Aorta (tissue), 5 donors: Measurements from ENCODE around the gene TNFRSF13B. TPM values are rescaled to one million over a fixed set of nuclear protein-coding genes. Genes with fewer than 3 reads are reported as not detected.

Experiments
- ATAC-seq: fragments of 200-7000 bp; cut with Tn5 transposase; one replicate; pipeline ENCODE4 v1.9.1; 2022; ENCODE audit warnings: moderate library complexity; ENCODE audit not compliant: low FRiP score
- DNase-seq, 2 donors: peaks; one replicate each; pipeline ENCODE4 v3.0.0-alpha.2; 2020
- H3K27ac ChIP-seq, 2 donors: one replicate each; pipeline ENCODE4 v1.5.1; 2013; ENCODE audit warnings: low read length in 2 of 2, mild to moderate bottlenecking in 2 of 2, moderate library complexity in 2 of 2, control low read depth in 1 of 2, inconsistent platforms in 1 of 2, low read depth in 1 of 2
- H3K27me3 ChIP-seq, 2 donors: one replicate each; pipeline ENCODE4 v1.6.1; 2013; ENCODE audit warnings: control low read depth in 1 of 2, low read length in 1 of 2, mild to moderate bottlenecking in 1 of 2, moderate library complexity in 1 of 2; ENCODE audit not compliant: insufficient read depth in 2 of 2, control insufficient read depth in 1 of 2
- H3K36me3 ChIP-seq, 2 donors: one replicate each; pipeline ENCODE4 v1.6.1; 2013; ENCODE audit warnings: control low read depth in 1 of 2, low read length in 1 of 2, mild to moderate bottlenecking in 1 of 2; ENCODE audit not compliant: insufficient read depth in 2 of 2, control insufficient read depth in 1 of 2
- H3K4me1 ChIP-seq, 2 donors: one replicate each; pipeline ENCODE4 v1.6.1; 2013; ENCODE audit warnings: low read length in 2 of 2, control low read depth in 1 of 2, mild to moderate bottlenecking in 1 of 2, moderate library complexity in 1 of 2; ENCODE audit not compliant: insufficient read depth in 2 of 2, control insufficient read depth in 1 of 2
- H3K4me3 ChIP-seq, 2 donors: one replicate each; pipeline ENCODE4 v1.5.1; 2013; ENCODE audit warnings: low read length in 2 of 2, control low read depth in 1 of 2, mild to moderate bottlenecking in 1 of 2
- H3K9me3 ChIP-seq: one replicate; pipeline ENCODE4 v1.6.1; 2013; ENCODE audit warnings: mild to moderate bottlenecking, low read length; ENCODE audit not compliant: control insufficient read depth
- WGBS, 2 donors: extraction: QIAGEN DNeasy Blood & Tissue Kit; methylation state at CpG; one replicate each; pipeline ENCODE4 v1.1.7; 2013; 5-methylcytosine and 5-hydroxymethylcytosine counted together
- intact Hi-C, 2 donors: fragments of 100-400 bp; cut with DNase I; formaldehyde crosslinking; loops; one replicate each; pipeline versions ENCODE4 v1.14.2 to v1.15.0; 2022
- polyA plus RNA-seq, 2 donors: library from polyadenylated mRNA; stranded (reverse); fragments of 200-250 nt; gene quantifications; one replicate each; pipeline ENCODE4 v1.2.3, GENCODE V29; 2013
- total RNA-seq, 2 donors: library from RNA; stranded (reverse); fragmentation: NEBNext Ultra II Directional; extraction: Animal tissue kit (Norgen Biotek cat#: 25700); gene quantifications; one replicate each; pipeline ENCODE4 v1.2.1, GENCODE V29; 2021
- donor health status: healthy with polysubstance abuse.
- donor health status: Bipolar disorder and iron deficiency.
- donor health status: DM: no; HTN: no; CAD: no.
- donor health status: DM: no; HTN: no; CAD: no.
- donor health status: DM: yes; HTN: yes; CAD: no.

The TNFRSF13B gene
- total and polyA plus RNA-seq, 4 donors, result not detected

DNA sequence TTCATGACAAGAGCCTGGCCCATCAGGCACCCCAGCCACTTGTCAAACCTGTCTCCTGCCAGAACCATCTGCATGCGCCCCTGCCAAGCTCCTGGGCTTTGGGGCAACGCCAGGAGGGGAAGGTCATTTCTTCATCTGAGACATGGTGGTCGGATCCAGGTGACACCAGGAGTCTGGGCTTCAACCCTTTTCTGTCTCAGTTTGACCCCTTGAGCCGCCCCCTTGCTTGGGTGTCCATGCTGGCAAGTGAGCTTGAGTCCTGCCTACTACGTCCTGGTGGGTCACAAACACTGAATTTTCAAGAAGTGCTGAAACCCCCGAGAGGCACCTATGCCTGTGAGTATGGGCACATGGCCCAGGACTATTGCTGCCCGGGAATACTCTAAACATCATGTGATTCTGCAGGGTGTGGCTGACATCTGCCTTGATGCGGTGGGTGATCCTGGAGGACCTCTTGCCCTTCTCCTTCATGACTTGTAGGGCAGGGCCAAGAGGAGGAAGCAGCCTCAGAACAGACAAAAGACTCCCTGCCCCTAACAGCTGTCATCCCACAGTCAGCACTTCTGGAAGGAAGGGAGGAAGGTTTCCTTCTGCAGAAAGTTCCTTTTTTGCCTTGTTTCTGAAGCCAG is 43.4 kb downstream of the TNFRSF13B start:
- DNase-seq (peak in 1 of 2 donors; percentile 37), ATAC-seq (no peak)
- 67 to 72% methylated on average over 8 of the region's 8 CpGs for WGBS, 2 donors
- H3K27me3 ChIP-seq, result no peaks in the 10 kb centered on the region
- no peaks in the 10 kb centered on the region for H3K9me3 ChIP-seq
- H3K4me1 ChIP-seq, result no peaks in the 10 kb centered on the region
- no peak overlapping the region for H3K4me3 ChIP-seq
- intact Hi-C loops, result no loop called here
- no peaks in the 10 kb centered on the region for H3K36me3 ChIP-seq
- H3K27ac ChIP-seq, result no peak overlapping the region

- H3K36me3 ChIP-seq, result no peaks in the 10 kb centered on the region
- intact Hi-C loops, result no loop called here
These were observed 44.1 kb downstream of the TNFRSF13B start for GRCh38 chr17:16927641-16928321.

DNA sequence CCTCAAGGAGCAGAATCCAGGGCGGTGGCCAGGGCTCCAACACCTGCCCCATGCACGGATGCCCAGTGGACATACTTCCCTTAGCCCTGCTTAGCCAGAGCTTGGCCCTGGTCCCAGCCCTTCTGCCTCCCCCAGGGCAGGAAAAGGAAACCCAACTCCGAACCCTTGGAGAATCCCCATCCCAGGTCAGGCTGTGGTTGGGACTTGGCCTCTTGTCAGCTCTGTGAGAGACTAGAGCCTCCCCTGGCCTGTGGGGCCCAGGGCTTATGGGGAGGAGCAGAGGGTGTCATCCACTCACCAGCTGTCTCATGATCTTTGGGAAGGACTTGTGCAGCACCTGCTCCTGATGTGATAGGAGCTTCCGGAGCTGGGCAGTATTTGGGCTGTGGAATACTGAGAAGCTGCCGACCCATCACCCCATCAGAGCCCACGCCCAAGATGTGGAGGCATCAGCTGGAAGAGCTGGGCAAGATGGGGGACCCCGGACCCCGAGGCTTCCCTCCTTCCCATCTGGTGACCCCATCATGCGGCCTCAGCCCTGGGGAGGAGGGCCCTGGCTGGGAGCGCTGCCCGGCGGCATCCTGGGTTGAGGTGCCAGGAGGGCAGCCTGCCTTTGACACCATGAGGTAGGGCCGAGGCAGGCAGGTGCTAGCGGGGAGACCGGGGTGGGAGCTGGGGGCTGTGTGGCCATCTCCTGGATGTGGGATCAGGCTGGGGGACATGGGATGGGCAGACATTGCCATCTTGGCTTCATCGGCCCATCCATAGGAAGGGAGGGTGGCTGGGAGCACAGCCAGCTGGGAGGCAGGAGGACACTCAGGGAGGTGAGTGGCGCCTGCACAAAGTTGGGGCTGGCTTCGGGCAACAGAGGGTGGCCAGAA is 45.1 kb downstream of the TNFRSF13B start:
- Histone ChIP-seq H3K9me3 (no peaks in the 10 kb centered on the region), H3K36me3 (no peaks in the 10 kb centered on the region), H3K27ac (no peak overlapping the region), H3K27me3 (no peaks in the 10 kb centered on the region), H3K4me1 (no peaks in the 10 kb centered on the region), H3K4me3 (no peak overlapping the region)
- peak in 1 of 2 donors; percentile 62 for DNase-seq
- no peak for ATAC-seq
- 83 to 89% methylated on average over 18 of the region's 18 CpGs for WGBS, 2 donors
- intact Hi-C loops, result no loop called here

More at GRCh38 chr17:16927641-16928321, 44.1 kb downstream of the TNFRSF13B start:
- WGBS, 2 donors, result 76 to 86% methylated on average over 18 of the region's 18 CpGs
- H3K4me1 ChIP-seq, result no peaks in the 10 kb centered on the region
- H3K27ac ChIP-seq, result no peak overlapping the region
- DNase-seq (peak in 1 of 2 donors; percentile 59), ATAC-seq (no peak)
- H3K27me3 ChIP-seq, result no peaks in the 10 kb centered on the region
- no peaks in the 10 kb centered on the region for H3K9me3 ChIP-seq
- no peak overlapping the region for H3K4me3 ChIP-seq

GRCh38 chr17:16926061-16926511 is 45.8 kb downstream of the TNFRSF13B start:
- no peaks in the 10 kb centered on the region for H3K27me3 ChIP-seq
- H3K36me3 ChIP-seq, result no peaks in the 10 kb centered on the region
- H3K9me3 ChIP-seq, result no peaks in the 10 kb centered on the region
- 93 to 97% methylated on average over 7 of the region's 7 CpGs for WGBS, 2 donors
- H3K4me1 ChIP-seq, result no peaks in the 10 kb centered on the region
- H3K27ac ChIP-seq, result no peak overlapping the region
- no peak overlapping the region for H3K4me3 ChIP-seq
- intact Hi-C loops, result no loop called here
- DNase-seq, result peak in 1 of 2 donors; percentile 67
- no peak for ATAC-seq

DNA sequence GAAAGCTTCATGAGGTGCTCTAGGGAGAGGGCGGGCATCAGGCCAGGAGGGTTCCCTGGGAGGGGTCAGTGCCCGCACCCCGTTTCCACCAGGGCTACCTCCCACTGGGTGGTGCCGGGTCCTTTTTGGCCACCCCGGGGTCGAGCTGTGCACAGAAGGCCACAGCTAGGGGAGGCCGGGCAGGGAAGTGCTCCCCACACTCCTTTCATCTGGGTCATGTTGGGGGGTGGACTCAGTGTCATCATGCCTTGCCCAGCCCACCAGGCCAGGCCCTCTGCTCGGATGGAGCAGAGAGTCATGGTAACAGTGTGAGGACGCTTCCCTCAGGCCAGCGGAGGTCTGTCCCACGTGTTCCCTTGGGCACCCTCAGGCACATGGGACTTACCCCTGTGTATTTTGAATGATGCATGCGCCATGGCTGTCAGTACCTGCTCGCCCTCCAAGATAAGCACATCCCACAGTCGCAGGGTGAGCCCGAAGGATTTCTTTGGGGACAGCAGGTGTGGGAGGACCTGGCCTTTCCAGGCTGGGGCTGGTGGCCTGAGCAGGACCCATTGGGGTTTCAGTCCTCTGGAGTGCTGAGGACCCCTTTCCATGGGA is 46.4 kb downstream of the TNFRSF13B start:
- no peaks in the 10 kb centered on the region for H3K4me1 ChIP-seq
- intact Hi-C loops, result no loop called here
- H3K27me3 ChIP-seq, result no peaks in the 10 kb centered on the region
- H3K4me3 ChIP-seq, result no peak overlapping the region
- no peak overlapping the region for H3K27ac ChIP-seq
- no peaks in the 10 kb centered on the region for H3K36me3 ChIP-seq
- H3K9me3 ChIP-seq, result no peaks in the 10 kb centered on the region
- ATAC-seq (no peak), DNase-seq (peak in 1 of 2 donors; percentile 64)
- 93% methylated on average over 15 of the region's 15 CpGs for WGBS, 2 donors

DNA sequence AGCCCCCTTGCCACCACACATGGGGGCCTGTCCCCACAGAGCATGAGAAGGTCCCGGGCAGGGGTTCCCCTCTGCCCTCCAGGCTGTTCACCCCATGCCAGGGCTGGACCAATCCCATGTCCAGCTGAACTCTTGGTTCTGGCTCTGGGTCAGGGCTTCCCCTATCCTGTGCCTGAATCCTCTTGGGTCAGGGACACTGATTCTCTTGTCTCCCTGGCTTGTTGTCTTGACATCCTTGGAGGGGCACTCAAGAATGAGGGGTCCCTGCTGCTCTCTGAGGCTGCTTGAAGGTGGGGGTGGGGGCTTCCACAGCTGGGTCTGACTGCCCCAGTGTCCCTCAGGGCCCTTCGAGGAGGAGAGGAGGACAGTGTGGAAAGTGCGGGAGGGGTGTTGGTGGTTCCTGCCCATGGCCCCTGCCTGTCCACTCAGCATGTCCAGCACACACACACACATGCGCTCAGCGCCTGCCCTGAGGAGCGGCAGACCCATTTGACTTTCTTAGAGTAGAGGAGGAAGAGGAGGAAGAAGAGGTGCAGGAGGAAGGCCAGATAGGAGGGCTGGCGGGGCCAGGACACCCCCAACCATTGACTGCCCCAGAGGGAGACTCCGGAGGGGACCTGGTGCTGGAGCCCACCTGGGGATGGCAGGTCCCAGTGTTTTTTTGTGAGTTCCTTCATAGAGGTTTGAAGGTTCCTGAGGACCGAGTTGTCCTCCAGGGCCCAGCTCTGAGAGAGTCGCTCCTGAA is 47.0 kb downstream of the TNFRSF13B start:
- 97% methylated on average over 10 of the region's 10 CpGs for WGBS, 2 donors
- intact Hi-C loops, result no loop called here
- Histone ChIP-seq H3K27ac (no peak overlapping the region), H3K27me3 (no peaks in the 10 kb centered on the region), H3K9me3 (no peaks in the 10 kb centered on the region), H3K36me3 (no peaks in the 10 kb centered on the region), H3K4me1 (no peaks in the 10 kb centered on the region), H3K4me3 (no peak overlapping the region)
- ATAC-seq (no peak), DNase-seq (peak in 1 of 2 donors; percentile 38)

DNA sequence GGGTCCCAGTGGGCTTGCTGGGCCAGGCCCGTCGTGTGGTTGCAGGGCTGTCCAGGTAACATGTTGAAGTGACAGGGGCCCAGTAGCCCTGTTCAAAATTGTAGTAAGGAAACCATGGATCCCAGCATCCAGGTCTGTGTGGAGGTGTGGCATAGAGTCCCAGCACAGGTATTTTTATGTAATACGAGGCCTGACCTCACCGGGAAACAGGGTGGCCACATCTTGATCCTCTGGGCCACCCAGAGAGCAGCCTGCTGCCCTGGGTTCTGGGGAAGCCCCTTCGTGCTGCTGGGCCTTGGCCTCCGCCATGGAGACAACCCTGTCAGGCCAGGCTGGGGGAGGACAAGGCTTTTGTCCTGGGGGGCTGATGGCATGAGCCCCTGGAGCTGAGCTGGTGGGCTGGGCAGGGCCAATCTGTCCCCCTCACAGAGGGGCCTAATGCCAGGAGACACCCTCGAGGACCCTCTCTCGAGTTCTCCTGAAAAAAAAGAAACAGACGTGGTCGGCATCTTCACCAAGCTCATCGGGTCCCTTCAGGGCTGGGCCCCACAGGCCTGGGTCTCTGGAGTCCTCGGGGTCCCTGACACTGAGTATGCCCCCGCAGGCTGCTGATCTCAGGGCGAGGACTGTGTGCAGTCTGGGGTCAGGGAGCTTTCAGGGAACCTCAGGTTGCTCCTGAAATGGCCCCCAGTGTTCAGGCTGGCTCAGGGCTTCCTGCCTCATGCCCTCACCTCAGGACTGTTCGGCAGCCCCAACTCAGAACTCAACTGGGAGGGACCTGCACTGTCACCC is 47.8 kb downstream of the TNFRSF13B start:
- DNase-seq (peak in 1 of 2 donors; percentile 51), ATAC-seq (no peak)
- H3K4me1 ChIP-seq, result no peaks in the 10 kb centered on the region
- no peaks in the 10 kb centered on the region for H3K36me3 ChIP-seq
- H3K9me3 ChIP-seq, result no peaks in the 10 kb centered on the region
- H3K4me3 ChIP-seq, result no peak overlapping the region
- 92 to 95% methylated on average over 15 of the region's 15 CpGs for WGBS, 2 donors
- no peaks in the 10 kb centered on the region for H3K27me3 ChIP-seq
- no peak overlapping the region for H3K27ac ChIP-seq
- intact Hi-C loops, result no loop called here
